Activated CD8-positive, alpha-beta memory T cell treated with anti-CD3 and anti-CD28 coated beads, Interleukin-2, amount 50 U/mL, for 24 hours (primary cell): ENCODE results near the gene UBR1.

ENCODE experiments used
- DNase-seq: peaks from one replicate; pipeline ENCODE4 v3.0.0-alpha.2; 2020; ENCODE audit errors: extremely low read depth

UBR1 gene

DNA sequence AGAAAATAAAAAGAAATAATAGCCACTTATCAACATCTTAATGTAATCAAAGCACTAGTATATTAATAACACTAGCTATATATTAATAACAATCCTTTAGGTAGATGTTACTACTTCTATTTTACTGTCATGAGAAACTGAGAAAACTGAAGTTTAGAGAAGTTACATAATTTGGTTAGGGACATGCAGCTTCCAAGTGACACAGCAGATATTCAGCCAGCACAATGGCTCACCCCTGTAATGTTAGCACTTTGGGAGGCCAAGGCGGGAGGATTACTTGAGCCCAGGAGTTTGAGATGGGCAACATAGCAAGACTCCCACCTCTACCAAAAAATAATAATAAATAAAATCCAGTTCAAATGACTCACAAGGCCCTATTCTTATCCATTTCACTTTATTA lies 1.9 kb upstream of the UBR1 start:
- DNase-seq = no peak

DNA sequence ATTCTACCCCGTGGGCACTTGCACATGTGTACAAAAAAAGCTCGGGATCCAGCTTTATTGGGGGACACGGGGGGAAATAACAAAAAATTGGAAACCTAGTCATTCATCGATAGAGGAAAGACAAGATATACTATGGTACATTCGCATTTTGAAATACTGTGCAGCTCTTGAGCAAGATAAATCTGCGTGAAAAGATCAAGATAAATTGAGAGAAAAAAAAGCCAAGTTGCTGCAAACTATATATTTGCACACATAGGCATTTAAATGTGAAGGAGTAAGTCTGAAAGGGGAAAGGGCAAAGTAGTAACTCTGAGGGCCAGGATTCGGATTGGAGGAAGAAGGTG lies 620 bp upstream of the UBR1 start:
- DNase-seq = no peak

DNA sequence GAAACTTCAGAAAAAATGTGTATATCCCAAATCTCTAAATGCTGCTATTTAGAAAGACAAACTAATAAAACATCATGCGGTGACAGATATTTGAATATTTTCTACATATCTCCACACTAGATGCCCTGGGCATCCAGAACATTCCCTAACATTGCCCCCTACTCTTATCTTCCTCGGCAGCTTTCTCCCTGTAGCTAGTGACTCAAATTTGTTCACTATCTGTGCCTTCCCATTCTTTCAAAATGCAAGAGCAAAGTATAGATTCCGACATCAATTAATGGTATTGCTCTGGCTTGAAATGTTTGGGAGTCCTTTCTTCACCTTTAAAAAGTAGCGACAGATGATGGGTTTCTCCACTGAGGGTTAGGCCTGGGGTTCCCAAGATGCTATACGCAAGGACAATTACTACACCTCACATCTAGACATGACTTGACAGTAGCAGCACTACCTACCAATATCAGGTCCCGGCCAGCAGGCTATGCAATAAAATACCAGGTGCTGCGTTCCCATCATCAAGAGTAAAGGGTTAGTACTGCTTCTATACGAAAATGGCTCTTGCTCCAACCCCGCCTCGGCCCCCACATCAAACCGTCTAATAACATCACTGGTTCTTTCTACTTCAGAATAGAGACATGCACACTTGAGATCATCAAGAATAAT lies 631 bp downstream of the UBR1 start:
- no peak for DNase-seq

DNA sequence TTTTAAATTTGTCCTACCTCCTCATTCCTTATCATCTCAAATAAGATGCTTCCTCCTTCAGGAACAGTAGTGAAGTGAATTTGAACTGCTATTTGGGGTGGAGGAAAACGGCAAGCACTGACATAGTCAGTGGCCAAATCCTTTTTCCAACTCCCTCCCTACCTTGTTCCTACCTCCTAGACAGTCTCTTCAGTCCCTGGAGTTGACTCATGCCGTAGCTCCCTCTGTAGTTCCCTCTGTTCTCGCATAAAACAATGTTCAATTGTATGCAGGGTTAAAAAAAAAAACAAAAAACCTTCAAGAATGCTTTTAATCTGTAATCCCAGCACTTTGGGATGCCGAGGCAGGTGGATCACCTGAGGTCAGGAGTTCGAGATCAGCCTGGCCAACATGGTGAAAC lies 1.4 kb downstream of the UBR1 start:
- DNase-seq = no peak

DNA sequence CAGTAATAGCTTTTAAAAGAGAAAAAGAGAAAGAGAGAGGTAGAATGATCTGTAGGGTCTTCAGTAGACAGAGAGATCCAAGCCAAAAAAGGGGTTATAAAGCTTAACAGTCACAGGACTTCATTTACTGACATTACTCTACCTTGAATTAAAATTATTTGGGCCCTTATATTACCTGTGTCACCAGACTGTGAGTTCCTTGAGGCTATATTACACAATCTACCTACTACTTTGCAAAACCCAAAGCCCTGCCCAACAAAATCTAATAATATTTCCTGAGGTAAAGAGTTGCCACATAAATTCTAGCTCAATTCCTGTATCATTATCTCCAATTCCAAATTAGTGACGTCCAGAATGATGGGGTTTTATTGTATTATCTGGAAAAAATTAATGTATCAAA lies 1.9 kb downstream of the UBR1 start:
- no peak for DNase-seq

DNA sequence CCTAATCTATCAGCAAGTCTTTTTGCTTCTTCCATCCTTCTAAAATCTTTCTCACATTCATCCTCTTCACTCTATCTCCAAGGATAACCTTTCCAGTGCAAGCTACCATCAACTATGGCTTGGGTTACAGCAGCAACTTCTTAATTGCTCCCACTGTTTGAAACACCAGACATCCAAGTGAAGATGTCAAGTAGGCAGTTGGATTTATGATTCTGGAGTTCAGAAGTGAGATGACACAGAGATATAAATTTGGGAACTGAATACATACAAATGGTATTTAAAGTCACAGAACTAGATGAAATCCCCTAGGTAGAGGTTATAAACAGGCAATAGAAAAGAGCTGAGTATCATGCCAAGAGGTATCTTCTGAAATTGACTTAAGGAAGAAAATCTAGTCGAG lies 3.7 kb downstream of the UBR1 start:
- DNase-seq = no peak

DNA sequence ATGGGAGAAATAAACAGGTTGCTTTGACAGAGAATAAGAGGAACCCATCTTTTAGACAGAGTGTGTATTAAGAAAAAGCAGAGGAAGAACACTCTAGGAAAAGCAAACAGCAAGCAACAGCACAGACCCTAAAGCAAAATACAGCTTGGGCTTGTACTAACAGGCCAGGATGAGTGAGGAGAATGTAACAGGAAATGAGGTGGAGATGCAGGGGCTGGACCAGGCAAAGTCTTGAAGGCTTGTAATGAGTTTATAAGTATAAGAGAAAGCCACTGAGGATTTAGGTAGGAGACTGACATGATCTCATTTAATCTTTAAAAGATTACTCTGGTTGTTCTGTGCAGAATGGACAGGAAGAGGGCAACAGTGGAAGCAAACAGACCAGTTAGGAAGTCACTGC lies 4.9 kb downstream of the UBR1 start:
- no peak for DNase-seq

DNA sequence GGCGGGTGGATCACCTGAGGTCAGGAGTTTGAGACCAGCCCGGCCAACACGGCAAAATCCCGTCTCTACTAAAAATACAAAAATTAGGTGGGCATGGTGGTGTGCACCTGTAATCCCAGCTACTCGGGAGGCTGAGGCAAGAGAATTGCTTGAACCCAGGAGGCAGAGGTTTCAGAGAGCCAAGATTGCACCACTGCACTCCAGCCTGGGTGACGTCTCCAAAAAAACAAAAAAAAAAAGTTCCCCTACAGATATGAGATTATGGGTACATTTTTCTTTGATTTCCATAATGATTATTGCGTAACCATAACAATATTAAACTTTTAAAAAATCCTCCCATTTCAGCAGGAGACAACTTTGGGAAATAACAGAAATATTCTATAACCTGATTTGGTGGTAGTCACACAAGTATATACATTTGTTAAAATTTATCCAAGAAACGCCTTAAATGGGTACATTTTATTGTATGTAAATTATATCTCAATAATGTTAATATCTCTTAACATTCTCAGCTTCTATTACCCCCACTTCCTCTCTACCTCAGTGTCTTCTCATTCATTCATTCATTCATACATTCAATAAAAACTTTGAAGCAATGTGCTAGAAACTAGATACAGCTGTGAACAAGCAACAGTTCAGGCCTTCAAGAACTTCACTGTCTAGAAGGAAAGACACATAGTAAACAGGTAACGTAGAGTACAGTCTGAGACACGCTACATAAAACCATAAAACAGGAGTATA lies 6.6 kb downstream of the UBR1 start:
- no peak for DNase-seq

DNA sequence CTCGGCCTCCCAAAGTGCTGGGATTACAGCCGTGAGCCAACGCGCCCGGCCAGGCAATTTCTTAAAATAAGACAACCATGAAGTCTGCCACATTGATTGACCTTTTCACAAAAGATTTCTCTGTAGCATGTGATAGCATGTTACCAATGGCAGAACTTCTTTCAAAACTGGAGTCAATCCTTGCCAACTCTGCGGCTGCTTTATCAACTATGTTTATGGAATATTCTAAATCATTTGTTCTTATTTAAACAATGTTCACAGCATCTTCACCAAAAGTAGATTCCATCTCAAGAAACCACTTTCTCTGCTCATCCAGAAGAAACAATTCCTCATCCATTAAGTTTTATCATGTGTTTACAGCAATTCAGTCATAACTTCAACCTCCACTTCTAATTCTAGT lies 9.4 kb downstream of the UBR1 start:
- no peak for DNase-seq

DNA sequence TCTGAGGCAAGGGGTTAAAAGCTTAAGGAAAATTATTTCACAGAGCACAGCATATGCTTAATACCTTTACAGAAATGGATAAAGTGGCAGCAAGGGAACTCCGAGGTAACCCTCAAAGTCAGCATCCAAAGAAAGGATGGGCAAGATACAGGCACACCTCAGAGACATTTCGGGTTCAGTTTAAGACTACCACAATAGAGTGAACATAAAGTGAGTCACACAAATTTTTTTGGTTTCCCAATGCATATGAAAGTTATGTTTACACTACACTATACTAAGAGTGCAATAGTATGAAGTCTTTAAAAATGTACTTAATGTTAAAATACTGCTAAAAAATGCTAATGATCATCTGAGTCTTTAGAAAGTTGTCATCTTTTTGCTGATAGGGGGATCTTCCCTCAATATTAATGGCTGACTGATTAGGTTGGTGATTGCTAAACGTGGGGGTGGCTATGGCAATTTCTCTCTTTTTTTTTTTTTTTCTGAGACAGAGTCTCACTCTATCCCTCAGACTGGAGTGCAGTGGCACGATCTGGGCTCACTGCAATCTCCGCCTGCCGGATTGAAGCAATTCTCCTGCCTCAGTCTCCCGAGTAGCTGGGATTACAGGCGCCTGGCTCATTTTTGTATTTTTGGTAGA lies 10.0 kb downstream of the UBR1 start:
- no peak for DNase-seq

DNA sequence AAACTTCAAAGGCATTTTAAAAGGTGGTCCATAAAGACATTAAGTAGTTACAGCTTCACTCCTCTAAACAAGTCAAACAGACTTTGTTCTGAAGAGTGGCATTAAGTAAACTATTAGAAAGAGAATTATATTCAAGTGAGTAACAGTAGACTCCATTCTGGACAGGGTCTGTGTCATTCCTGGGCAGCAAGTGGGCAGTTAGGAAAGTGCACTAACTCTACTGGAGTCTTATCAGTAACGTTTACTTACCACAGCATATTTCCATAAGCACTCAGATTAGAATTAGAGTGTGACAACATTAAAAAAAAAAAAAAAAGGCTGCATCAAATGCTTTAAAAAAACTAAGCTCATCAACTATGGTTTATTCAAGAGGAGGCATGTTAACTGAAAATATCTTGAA lies 10.6 kb downstream of the UBR1 start:
- no peak for DNase-seq

DNA sequence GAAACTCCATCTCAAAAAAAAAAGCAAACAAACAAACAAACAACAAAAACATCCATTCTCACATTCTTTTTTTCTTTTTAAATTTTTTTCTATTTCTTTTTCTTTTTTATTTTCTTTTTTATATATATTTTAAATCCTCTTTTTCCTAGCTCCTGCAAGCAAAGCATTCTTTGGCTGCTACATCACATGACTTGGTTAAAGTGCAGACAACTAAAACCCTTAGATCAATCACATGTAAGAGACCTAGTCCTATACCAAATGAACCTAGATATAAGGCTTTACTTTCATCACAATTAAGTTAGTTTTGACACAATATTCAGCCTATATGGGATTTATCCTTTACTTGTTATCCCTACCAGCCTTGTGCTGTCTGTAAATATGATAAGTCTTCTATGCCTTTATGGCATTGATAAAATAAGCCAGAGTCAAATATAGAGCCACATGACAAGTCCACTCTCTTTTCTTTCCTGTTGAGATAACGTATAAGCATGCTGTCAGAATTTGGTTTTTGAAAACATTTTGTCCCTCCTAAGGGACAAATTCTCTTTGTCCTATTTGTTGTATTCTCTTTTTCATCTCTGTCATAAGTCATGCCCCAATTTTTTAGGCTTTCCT lies 11.3 kb downstream of the UBR1 start:
- DNase-seq = no peak

DNA sequence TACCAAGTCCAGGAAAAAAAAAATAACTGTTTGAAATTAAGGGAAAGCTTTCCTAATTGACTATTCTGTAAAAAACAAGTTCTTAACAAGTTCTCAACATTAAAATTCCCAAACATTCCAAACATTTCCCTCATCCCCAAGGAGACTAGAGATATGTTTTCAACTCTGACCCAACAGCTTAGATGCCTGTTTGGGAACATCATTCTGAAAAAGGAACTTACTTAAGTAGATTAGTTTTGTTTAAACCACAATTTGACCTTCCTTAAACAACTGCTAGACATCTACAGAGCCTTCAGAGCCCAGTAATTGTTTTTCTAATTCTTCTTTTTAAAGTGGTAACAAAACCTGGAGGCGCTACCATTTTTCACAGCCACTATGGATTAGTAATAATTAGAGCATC lies 12.8 kb downstream of the UBR1 start:
- no peak for DNase-seq

DNA sequence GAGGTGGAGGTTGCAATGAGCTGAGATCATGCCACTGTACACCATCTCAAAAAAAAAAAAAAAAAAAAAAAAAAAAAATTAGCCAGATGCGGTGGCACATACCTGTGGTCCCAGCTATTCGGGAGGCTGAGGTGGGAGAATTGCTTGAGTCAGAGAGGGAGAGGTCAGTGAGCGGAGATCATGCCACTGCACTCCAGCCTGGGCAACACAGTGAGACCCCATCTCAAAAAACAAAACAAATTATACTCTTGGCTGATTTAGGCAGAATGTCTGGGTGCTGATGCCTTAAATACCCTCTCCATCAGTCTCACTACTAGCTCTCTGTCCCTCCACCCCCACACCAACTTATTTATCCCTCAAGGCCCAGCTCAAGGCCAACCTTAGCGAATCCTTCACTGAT lies 14.0 kb downstream of the UBR1 start:
- DNase-seq = no peak

DNA sequence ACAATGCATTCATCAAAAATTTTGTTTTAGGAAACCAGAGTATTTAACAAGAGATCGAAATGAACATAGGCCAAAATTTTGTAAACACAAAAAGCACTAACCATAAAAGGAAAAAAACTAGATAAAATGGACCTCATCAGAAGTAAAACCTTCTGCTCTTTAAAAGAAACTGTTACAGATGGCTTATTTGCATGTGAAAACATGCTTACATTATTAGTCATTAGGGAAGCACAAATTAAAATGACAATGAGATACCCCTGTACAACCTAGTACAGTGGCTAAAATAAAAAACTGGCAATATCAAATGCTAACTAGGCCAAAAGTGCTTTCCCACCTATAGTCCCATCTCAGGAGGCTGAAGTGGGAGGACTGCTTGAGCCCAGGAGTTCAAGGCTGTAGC lies 19.3 kb downstream of the UBR1 start:
- no peak for DNase-seq

DNA sequence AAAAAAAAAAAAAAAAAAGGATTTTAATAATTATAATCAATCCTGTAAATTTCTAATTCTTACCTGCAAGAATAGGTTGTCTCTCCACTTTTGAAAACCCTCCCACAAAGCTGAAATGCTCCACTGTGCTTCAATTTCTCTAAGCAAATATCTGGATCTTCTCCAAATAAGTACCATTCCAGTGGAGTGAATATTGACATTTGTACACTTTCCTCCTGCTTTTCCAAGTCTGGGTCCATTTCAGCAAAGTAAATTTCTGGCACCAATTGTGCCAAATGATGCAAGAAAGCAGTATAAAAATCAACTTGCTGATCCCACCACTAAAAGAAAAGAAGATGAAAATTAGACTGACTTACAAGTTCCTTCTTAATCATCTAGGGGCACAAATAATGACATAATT lies 19.9 kb downstream of the UBR1 start:
- no peak for DNase-seq

DNA sequence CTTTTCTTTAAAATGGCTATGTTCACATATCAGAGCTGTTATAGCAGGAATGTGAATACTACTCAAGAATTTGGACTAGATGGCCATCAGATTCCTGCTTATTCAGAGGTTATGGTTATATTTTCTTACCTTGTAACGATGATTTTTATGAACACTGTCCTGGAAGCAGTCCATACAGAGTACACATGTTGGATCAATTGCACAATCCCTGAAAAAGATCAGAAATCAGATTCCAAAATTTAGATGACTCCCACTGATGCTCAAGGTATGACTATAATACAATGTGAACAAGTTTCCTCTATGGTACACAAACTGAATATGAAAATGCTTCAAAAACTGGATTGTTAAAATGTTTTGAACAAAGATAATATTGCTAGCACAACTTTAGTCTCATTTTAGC lies 23.3 kb downstream of the UBR1 start:
- DNase-seq = no peak

DNA sequence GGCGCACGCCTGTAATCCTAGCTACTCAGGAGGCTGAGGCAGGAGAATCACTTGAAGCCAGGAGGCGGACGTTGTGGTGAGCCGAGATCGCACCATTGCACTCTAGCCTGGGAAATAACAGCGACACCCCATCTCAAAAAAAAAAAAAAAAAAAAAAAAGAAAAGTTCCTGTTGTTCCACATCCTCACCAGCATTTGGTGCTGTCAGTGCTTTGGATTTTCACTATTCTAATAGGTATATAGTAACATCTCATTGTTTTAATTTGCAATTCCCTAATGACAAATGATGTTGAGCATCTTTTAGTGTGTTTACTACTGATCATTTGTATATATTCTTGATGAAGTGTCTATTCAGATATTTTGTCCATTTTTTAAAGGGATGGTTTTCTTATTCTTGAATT lies 24.6 kb downstream of the UBR1 start:
- DNase-seq = no peak

DNA sequence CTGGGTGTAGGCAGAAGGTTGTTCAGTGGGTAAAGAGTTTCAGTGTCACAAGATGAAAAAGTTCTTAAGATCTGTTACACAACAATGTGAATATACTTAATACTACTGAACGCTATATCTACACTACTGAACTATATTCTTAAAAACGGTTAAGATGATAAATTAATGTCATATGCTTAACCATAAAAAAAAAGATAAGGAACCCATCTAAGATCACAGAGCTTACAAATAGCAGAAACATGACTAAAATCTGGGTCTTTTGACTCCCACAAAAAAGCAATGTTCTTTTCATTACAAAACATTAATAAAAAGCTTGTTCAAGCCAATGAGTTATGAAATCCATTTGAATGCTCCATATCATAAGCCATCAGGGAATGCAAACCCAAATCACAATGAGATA lies 34.4 kb downstream of the UBR1 start:
- no peak for DNase-seq

DNA sequence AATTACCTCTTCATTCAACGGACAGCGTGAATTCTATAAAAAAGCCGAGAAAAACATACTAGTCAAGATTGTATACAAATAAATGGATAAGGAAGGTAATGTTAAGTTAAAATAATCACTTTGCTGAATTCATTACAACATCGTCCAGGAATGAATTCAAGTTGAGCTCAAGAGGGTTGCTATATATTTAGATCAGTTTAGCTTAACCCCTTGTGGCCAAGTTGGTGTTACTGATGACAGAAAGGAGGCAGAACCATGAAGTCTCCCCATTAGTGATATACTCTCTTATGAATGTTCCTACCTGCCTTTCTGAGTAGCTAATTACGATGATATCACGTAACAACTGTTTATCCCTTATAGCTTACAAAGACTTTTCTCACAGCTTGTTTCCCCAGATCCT lies 34.9 kb downstream of the UBR1 start:
- DNase-seq = no peak

DNA sequence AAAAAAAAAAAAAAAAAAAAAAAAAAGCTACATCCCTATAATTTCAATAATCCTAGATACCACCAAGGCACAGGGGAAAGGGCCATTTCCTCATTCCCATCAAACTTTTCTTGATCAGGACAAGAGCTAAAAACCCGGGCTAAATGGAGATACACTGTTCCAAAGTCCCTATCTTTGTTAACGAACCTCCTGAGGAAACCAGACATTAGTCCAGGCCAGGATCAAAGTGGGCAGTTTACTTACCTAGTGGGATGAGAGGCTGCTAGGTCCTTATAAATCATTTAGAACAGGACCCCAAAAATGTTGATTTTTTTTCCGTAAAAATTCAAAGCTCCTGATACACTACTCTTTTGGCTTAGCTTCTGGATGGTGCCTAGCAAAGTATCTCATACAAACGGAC lies 35.6 kb downstream of the UBR1 start:
- DNase-seq = no peak

DNA sequence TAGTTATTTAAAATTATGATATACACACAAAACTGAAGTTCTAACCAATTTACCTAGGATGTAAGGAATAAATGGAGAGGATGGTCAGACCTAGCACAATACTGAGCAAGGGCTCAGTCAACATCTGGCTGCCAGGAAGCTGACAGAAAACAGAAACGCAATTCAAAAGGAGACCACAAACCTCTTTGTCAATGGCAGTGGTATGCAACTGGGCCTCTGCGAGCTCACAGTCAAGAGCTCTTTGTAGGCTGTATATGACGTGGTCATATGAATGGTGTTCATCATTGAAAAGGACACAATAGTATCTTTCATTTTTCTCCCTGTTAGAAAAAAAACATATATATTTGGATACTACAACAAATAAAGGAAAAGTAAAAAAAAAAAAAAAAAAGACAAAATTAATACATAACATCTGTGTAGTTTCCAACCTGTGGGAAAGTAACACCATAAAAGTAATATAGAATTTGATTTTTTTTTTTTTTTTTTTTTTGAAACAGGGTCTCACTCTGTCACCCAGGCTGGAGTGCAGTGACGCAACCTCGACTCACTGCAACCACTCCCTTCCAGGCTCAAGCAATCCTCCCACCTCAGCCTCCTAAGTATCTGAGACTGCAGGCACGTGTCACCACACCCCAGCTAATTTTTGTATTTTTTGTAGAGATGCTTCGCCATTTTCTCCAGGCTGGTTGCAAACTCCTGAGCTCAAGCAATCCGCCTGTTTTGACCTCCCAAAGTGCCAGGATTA lies 37.9 kb downstream of the UBR1 start:
- DNase-seq = no peak
